SU-DHL-6 (cell line): ENCODE data around the gene TUBGCP6.

Source experiments
- H2AFZ ChIP-seq: fragments of 200-600 bp; sonication (generic); 2 replicates; pipeline ENCODE4 v1.6.1; 2014; ENCODE audit warnings: low read depth, mild to moderate bottlenecking, moderate library complexity, mixed read lengths, antibody characterized with exemption, low read length; ENCODE audit not compliant: severe bottlenecking
- H3F3A ChIP-seq: fragments of 200-600 bp; shearing (Covaris generic); 2 replicates; pipeline ENCODE4 v1.6.0; 2016; ENCODE audit warnings: antibody characterized with exemption, mild to moderate bottlenecking; ENCODE audit not compliant: insufficient read depth
- H3K27ac ChIP-seq: fragments of 200-600 bp; sonication (generic); 2 replicates; pipeline ENCODE4 v1.5.1; 2016; ENCODE audit warnings: low read depth, mild to moderate bottlenecking, low read length, moderate library complexity, mixed read lengths
- H3K27me3 ChIP-seq: fragments of 200-600 bp; sonication (generic), shearing (Covaris generic); 2 replicates; pipeline ENCODE4 v1.6.0; 2014; ENCODE audit warnings: mild to moderate bottlenecking, low read length
- H3K36me3 ChIP-seq: fragments of 200-600 bp; sonication (generic); 2 replicates; pipeline ENCODE4 v1.6.1; 2014; ENCODE audit warnings: mild to moderate bottlenecking, low read length, mixed read lengths
- H3K4me2 ChIP-seq: fragments of 300-600, 200-600 bp; shearing (Covaris generic), sonication (generic); 2 replicates; pipeline ENCODE4 v1.6.0; 2014; ENCODE audit warnings: low read length, low read depth, mild to moderate bottlenecking; ENCODE audit not compliant: poor library complexity, severe bottlenecking
- H3K4me3 ChIP-seq: fragments of 200-600 bp; sonication (generic); 2 replicates; pipeline ENCODE4 v1.5.1; 2014; ENCODE audit warnings: antibody characterized with exemption, low read length, mild to moderate bottlenecking, mixed read lengths; ENCODE audit not compliant: insufficient read depth, poor library complexity, severe bottlenecking
- H3K79me2 ChIP-seq: fragments of 200-600 bp; sonication (generic); 2 replicates; pipeline ENCODE4 v1.6.1; 2014; ENCODE audit warnings: mild to moderate bottlenecking, low read length, moderate library complexity; ENCODE audit not compliant: insufficient read depth
- H3K9ac ChIP-seq: fragments of 200-600 bp; sonication (generic); 2 replicates; pipeline ENCODE4 v1.7.0; 2014; ENCODE audit warnings: mild to moderate bottlenecking, low read length
- H3K9me2 ChIP-seq: fragments of 200-600 bp; sonication (generic); replicated peaks from 2 replicates; pipeline ENCODE4 v1.6.1; 2014; ENCODE audit warnings: low read length; ENCODE audit not compliant: insufficient read depth
- H3K9me3 ChIP-seq: fragments of 200-600 bp; sonication (generic); 2 replicates; pipeline ENCODE4 v1.6.1; 2014; ENCODE audit warnings: low read length, mixed read lengths; ENCODE audit not compliant: insufficient read depth
- H4K20me1 ChIP-seq: fragments of 200-600 bp; sonication (generic); 2 replicates; pipeline ENCODE4 v1.6.1; 2014; ENCODE audit warnings: low read depth, mild to moderate bottlenecking, antibody characterized with exemption, low read length, moderate library complexity, mixed read lengths
- CTCF ChIP-seq: fragments of 200-600 bp; sonication (generic); IDR thresholded peaks from one replicate; pipeline ENCODE4 v1.5.1; 2017; ENCODE audit warnings: antibody characterized with exemption, mild to moderate bottlenecking, low read length, moderate library complexity; ENCODE audit not compliant: insufficient read depth, poor library complexity, severe bottlenecking
- EZH2phosphoT487 ChIP-seq: fragments of 200-600 bp; sonication (generic), shearing (Covaris generic); conservative IDR thresholded peaks from 2 replicates; pipeline ENCODE4 v1.6.1; 2018; ENCODE audit warnings: mild to moderate bottlenecking, antibody characterized with exemption, low read length, moderate library complexity, mixed read lengths

Gene TUBGCP6

GRCh38 chr22:50217543-50218152 lies 27.2 kb downstream of the TUBGCP6 start:
- TF ChIP-seq CTCF, result no peak
- TF ChIP-seq EZH2phosphoT487, result no peak
- Histone ChIP-seq H3K27ac (no peak overlapping the region), H3K9me2 (no peaks in the 10 kb centered on the region), H3K9me3 (no peaks in the 10 kb centered on the region), H2AFZ (no peak overlapping the region), H3K4me3 (no peak overlapping the region), H4K20me1 (no peaks in the 10 kb centered on the region), H3K79me2 (peaks cover 10% of the 10 kb centered on the region; the same call in 1 of the 2 replicates), H3K27me3 (no peaks in the 10 kb centered on the region), H3F3A (no peaks in the 10 kb centered on the region), H3K4me2 (no peak overlapping the region), H3K9ac (no peak overlapping the region), H3K36me3 (no peaks in the 10 kb centered on the region)

- Histone ChIP-seq H3K4me3 (no peak overlapping the region), H2AFZ (no peak overlapping the region), H3K27ac (no peak overlapping the region), H3K9ac (no peak overlapping the region), H3K27me3 (no peaks in the 10 kb centered on the region), H3K9me2 (no peaks in the 10 kb centered on the region), H3F3A (0 out of 2 replicates have a peak, but pooled peaks cover 3% of the 10 kb centered on the region), H3K79me2 (peaks cover 10% of the 10 kb centered on the region; the same call in 1 of the 2 replicates), H3K4me2 (no peak overlapping the region), H3K36me3 (no peaks in the 10 kb centered on the region), H3K9me3 (no peaks in the 10 kb centered on the region), H4K20me1 (no peaks in the 10 kb centered on the region)
- TF ChIP-seq CTCF, result no peak
- TF ChIP-seq EZH2phosphoT487, result no peak
Measured at GRCh38 chr22:50216684-50217520, 27.9 kb downstream of the TUBGCP6 start.

- H4K20me1 ChIP-seq, result no peaks in the 10 kb centered on the region
- H3K9me2 ChIP-seq, result no peaks in the 10 kb centered on the region
- no peaks in the 10 kb centered on the region for H3K9me3 ChIP-seq
- 0 out of 2 replicates have a peak, but pooled peaks cover 4% of the 10 kb centered on the region for H3F3A ChIP-seq
- no peak overlapping the region for H3K27ac ChIP-seq
- TF ChIP-seq CTCF (no peak), EZH2phosphoT487 (no peak)
- no peak overlapping the region for H3K9ac ChIP-seq
- no peak overlapping the region for H3K4me2 ChIP-seq
- no peaks in the 10 kb centered on the region for H3K27me3 ChIP-seq
- peaks cover 11% of the 10 kb centered on the region; the same call in 1 of the 2 replicates for H3K79me2 ChIP-seq
- peaks cover under 1% of the 10 kb centered on the region; the same call in 1 of the 2 replicates for H3K36me3 ChIP-seq
- no peak overlapping the region for H2AFZ ChIP-seq
- no peak overlapping the region for H3K4me3 ChIP-seq
Measured at GRCh38 chr22:50216055-50216683, 28.7 kb downstream of the TUBGCP6 start.
